ENCODE data around the gene SIPA1L3. TPM values are rescaled to one million over a fixed set of nuclear protein-coding genes. Genes with fewer than 3 reads are reported as not detected.

SIPA1L3 gene
- total and polyA plus RNA-seq, 12 donors: 2.2 to 24.1 (median 11.8) TPM

- Histone ChIP-seq H3K4me3 (no peak overlapping the region), H3K27me3 (no peaks in the 10 kb centered on the region), H3K4me1 (replicated peaks in 1 of 2) (peaks cover 0 to 8% of the 10 kb centered on the region in 2 donors), H3K36me3 (replicated peaks in 1 of 2) (no peaks in the 10 kb centered on the region), H3K9me3 (replicated peaks in 1 of 3) (no peaks in the 10 kb centered on the region), H3K27ac (no peak overlapping the region)
- 84 to 93% (median 91%) methylated on average over 8 to 11 of the region's 11 CpGs for WGBS, 4 donors
- intact Hi-C loops (cut with DNase I): no loop called here
- no peak for DNase-seq
- TF ChIP-seq POLR2A (IDR thresholded peaks at IDR 0.05): no peak
- no peak for TF ChIP-seq CTCF (IDR thresholded peaks at IDR 0.05)
These were observed 13.0 kb upstream of the SIPA1L3 start for GRCh38 chr19:37893845-37894575.

- WGBS, 4 donors: 83 to 90% (median 88%) methylated on average over 8 of the region's 8 CpGs
- Histone ChIP-seq H3K27ac (no peak overlapping the region), H3K36me3 (replicated peaks in 1 of 2) (no peaks in the 10 kb centered on the region), H3K4me1 (replicated peaks in 1 of 2) (peaks cover 0 to 8% of the 10 kb centered on the region in 2 donors), H3K27me3 (no peaks in the 10 kb centered on the region), H3K9me3 (replicated peaks in 1 of 3) (no peaks in the 10 kb centered on the region), H3K4me3 (no peak overlapping the region)
- intact Hi-C loops (cut with DNase I): loop anchor here in 1 of 2 donors (5.0 kb wide), 1 partner anchor 331 kb away; no protein-coding TSS in a partner anchor
- TF ChIP-seq CTCF (IDR thresholded peaks at IDR 0.05) (no peak), POLR2A (IDR thresholded peaks at IDR 0.05) (no peak)
- no peak for DNase-seq
These were observed 10.8 kb upstream of the SIPA1L3 start for GRCh38 chr19:37896180-37896579.

- intact Hi-C loops (cut with DNase I): loop anchor here in 1 of 2 donors (2.0 to 5.0 kb wide), 2 partner anchors 195 to 328 kb away; no protein-coding TSS in a partner anchor
- DNase-seq: no peak
These were observed 7.6 kb upstream of the SIPA1L3 start for GRCh38 chr19:37899453-37899852.

DNA sequence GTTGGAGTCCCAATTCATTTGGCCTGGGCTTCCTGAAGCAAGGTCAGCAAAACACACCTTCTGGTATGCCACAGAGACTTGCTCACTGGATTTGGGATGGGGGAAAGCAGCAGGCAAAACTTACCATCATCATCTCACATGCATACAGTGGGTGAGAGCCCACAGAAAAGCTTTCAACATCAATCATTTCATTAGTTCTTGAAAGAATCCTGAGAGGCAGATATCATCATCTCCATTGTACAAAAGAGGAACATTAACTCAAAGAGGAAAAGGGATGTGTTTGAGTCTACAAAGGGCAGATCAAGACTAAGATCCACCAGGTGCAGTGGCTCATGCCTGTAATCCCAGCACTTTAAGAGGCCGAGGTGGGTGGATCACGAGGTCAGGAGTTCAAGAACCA lies 7.0 kb upstream of the SIPA1L3 start:
- DNase-seq: no peak
- H3K4me3 ChIP-seq: no peak overlapping the region
- no peak for TF ChIP-seq POLR2A (IDR thresholded peaks at IDR 0.05)
- no peak for TF ChIP-seq CTCF (IDR thresholded peaks at IDR 0.05)
- no peaks in the 10 kb centered on the region for H3K27me3 ChIP-seq
- 71 to 74% (median 73%) methylated on average over 2 of the region's 2 CpGs for WGBS, 4 donors
- intact Hi-C loops (cut with DNase I): loop anchor here (2.0 to 10.0 kb wide), 6 partner anchors 195 to 425 kb away; partner anchors contain the start of gene DPF1 (in 1 of the 2)
- H3K27ac ChIP-seq: no peak overlapping the region
- peaks cover 0 to 8% of the 10 kb centered on the region in 2 donors for H3K4me1 ChIP-seq (replicated peaks in 1 of 2)
- no peaks in the 10 kb centered on the region for H3K36me3 ChIP-seq (replicated peaks in 1 of 2)
- no peaks in the 10 kb centered on the region for H3K9me3 ChIP-seq (replicated peaks in 1 of 3)

More at GRCh38 chr19:37899453-37899852, 7.6 kb upstream of the SIPA1L3 start:
- Histone ChIP-seq H3K4me1 (replicated peaks in 1 of 2) (peaks cover 0 to 8% of the 10 kb centered on the region in 2 donors), H3K27ac (no peak overlapping the region), H3K36me3 (replicated peaks in 1 of 2) (no peaks in the 10 kb centered on the region), H3K4me3 (no peak overlapping the region), H3K27me3 (no peaks in the 10 kb centered on the region), H3K9me3 (replicated peaks in 1 of 3) (no peaks in the 10 kb centered on the region)
- no peak for TF ChIP-seq POLR2A (IDR thresholded peaks at IDR 0.05)
- TF ChIP-seq CTCF (IDR thresholded peaks at IDR 0.05): no peak
- WGBS, 4 donors: 77 to 93% (median 86%) methylated on average over 1 of the region's 1 CpG

Data from adrenal gland (tissue), 12 donors.